ENCODE data around the gene NOS3. TPM values are rescaled to one million over a fixed set of nuclear protein-coding genes. Genes with fewer than 3 reads are reported as not detected.

NOS3 gene
- total and polyA plus RNA-seq, 9 of the 15 experiments (the other 6 are each of a cell fraction or from before 2014, with no cell fraction given): 1.1 to 121 (median 23.6) TPM

GRCh38 chr7:150965273-150965830 is 25.5 kb upstream of the NOS3 start:
- H3K27me3 ChIP-seq (ENCODE audit: control insufficient read depth in 2 of 2, insufficient read depth in 2 of 2, low read length in 2 of 2): no peaks in the 10 kb centered on the region
- in situ Hi-C loops (cut with MboI) (no loop called here), intact Hi-C loops (cut with micrococcal nuclease) (loop anchor here (10.0 kb wide), 1 partner anchor 209 kb away; no protein-coding TSS in a partner anchor)
- no peak overlapping the region for H3K4me3 ChIP-seq
- H3K4me1 ChIP-seq (replicated peaks in 1 of 2; ENCODE audit: control insufficient read depth in 2 of 2, insufficient read depth in 2 of 2, low read length in 2 of 2): peaks cover 76 to 80% of the 10 kb centered on the region in 2 experiments
- ChIA-PET CTCF (ENCODE audit: low intra/inter-chr PET ratio) (interaction anchor here (0.7 to 4.3 kb wide), 4 partner anchors 23 to 146 kb away, joined by 3 to 27 read pairs (median 4); no protein-coding TSS in a partner anchor), POLR2A (interaction anchor here (0.6 to 1.8 kb wide), 9 partner anchors 9 to 643 kb away, joined by 3 to 6 read pairs (median 3); no protein-coding TSS in a partner anchor)
- no peaks in the 10 kb centered on the region for H3K9me3 ChIP-seq (replicated peaks; ENCODE audit: control insufficient read depth, insufficient read depth, low read depth, low read length)
- no peak for FAIRE-seq
- peaks cover 10% of the 10 kb centered on the region; the same call in 1 of the 3 replicates for H3K36me3 ChIP-seq (ENCODE audit: control insufficient read depth, insufficient read depth, low read length)
- peaks cover 41% of the 10 kb centered on the region for H3K79me2 ChIP-seq (ENCODE audit: control insufficient read depth, insufficient read depth, low read length)
- H4K20me1 ChIP-seq (replicated peaks; ENCODE audit: control insufficient read depth, insufficient read depth, low read length): no peaks in the 10 kb centered on the region
- no peak for DNase-seq (ENCODE audit: extremely low read depth in 1 of 4, low spot score in 3 of 4)
- ATAC-seq: no peak
- H3K4me2 ChIP-seq (ENCODE audit: insufficient read depth, low read length): no peak overlapping the region
- BruUV-seq (replicated peaks): no TSS peak
- H3K9ac ChIP-seq (ENCODE audit: insufficient read depth in 1 of 2, low read depth in 2 of 2, low read length in 2 of 2): peak overlapping the region; percentile 13 to 89; a peak in 2 of 4 replicates
- peak overlapping the region; percentile 47; the same call in 2 of the 3 replicates for H3K27ac ChIP-seq (ENCODE audit: extremely low read depth, low read depth, low read length)
- H3K9me1 ChIP-seq (ENCODE audit: control insufficient read depth, insufficient read depth, low read length): no peaks in the 10 kb centered on the region
- 70% methylated on average over 15 of the region's 16 CpGs for whole genome bisulfite sequencing (ENCODE audit: insufficient coverage, low coverage, missing lambda C conversion rate)
- H2AFZ ChIP-seq (ENCODE audit: low read depth, low read length): no peak overlapping the region
- TF ChIP-seq BHLHE40 (IDR thresholded peaks at IDR 0.05; ENCODE audit: low read length) (no peak), SIN3A (IDR thresholded peaks at IDR 0.05; ENCODE audit: borderline replicate concordance in 2 of 2, control insufficient read depth in 1 of 2, low read depth in 2 of 2, low read length in 2 of 2) (no peak), NR3C1 (CRISPR knock-in tag; IDR thresholded peaks at IDR 0.05) (0 out of 2 replicates have a peak, but pooled peaks have one; percentile 45), YBX1 (IDR thresholded peaks at IDR 0.05) (no peak)
- TF ChIP-seq, protein P1, sequence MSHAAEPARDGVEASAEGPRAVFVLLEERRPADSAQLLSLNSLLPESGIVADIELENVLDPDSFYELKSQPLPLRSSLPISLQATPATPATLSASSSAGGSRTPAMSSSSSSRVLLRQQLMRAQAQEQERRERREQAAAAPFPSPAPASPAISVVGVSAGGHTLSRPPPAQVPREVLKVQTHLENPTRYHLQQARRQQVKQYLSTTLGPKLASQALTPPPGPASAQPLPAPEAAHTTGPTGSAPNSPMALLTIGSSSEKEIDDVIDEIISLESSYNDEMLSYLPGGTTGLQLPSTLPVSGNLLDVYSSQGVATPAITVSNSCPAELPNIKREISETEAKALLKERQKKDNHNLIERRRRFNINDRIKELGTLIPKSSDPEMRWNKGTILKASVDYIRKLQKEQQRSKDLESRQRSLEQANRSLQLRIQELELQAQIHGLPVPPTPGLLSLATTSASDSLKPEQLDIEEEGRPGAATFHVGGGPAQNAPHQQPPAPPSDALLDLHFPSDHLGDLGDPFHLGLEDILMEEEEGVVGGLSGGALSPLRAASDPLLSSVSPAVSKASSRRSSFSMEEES (CRISPR knock-in tag; IDR thresholded peaks at IDR 0.05): no peak

Measured in K562 (cell line).